ENCODE data around the gene TUBB1. TPM values are rescaled to one million over a fixed set of nuclear protein-coding genes. Genes with fewer than 3 reads are reported as not detected.

The TUBB1 gene
- total and polyA plus RNA-seq, 2 of the 13 experiments (the other 11 are each of a cell fraction or from before 2014, with no cell fraction given): 0.11 to 57.6 TPM

GRCh38 chr20:58980711-58981627 is 38.3 kb upstream of the TUBB1 start, which contains the start of gene NELFCD (continued):
- TF ChIP-seq ATF4 (CRISPR knock-in tag; IDR thresholded peaks at IDR 0.05) (no peak), ATRX (CRISPR knock-in tag; IDR thresholded peaks at IDR 0.05; ENCODE audit: borderline replicate concordance) (no peak), MAF1 (CRISPR knock-in tag; IDR thresholded peaks at IDR 0.05; ENCODE audit: borderline replicate concordance) (no peak), BATF2 (CRISPR knock-in tag; IDR thresholded peaks at IDR 0.05) (no peak), ZNF234 (CRISPR knock-in tag; conservative IDR thresholded peaks at IDR 0.05) (no peak), GABPA (IDR thresholded peaks at IDR 0.05; ENCODE audit: low read depth, low read length) (peak; percentile 45), GABPA (CRISPR knock-in tag; IDR thresholded peaks at IDR 0.05; ENCODE audit: low read depth) (peak; percentile 80), MTA3 (CRISPR knock-in tag; IDR thresholded peaks at IDR 0.05) (no peak), ATF3 (CRISPR knock-in tag; IDR thresholded peaks at IDR 0.05) (no peak), ZNF414 (CRISPR knock-in tag; IDR thresholded peaks at IDR 0.05) (no peak), MYPOP (CRISPR knock-in tag; IDR thresholded peaks at IDR 0.05) (no peak), GATAD2A (CRISPR knock-in tag; IDR thresholded peaks at IDR 0.05) (peak; percentile 73), ARID2 (CRISPR knock-in tag; IDR thresholded peaks at IDR 0.05; ENCODE audit: borderline replicate concordance) (no peak), ZNF550 (CRISPR knock-in tag; IDR thresholded peaks at IDR 0.05; ENCODE audit: borderline replicate concordance) (no peak), ERF (CRISPR knock-in tag; IDR thresholded peaks at IDR 0.05) (0 out of 2 replicates have a peak, but pooled peaks have one; percentile 34), BRCA1 (CRISPR knock-in tag; IDR thresholded peaks at IDR 0.05) (0 out of 2 replicates have a peak, but pooled peaks have one; percentile 82), STAG1 (CRISPR knock-in tag; IDR thresholded peaks at IDR 0.05) (peak; percentile 29; the same call in 1 of the 2 replicates), ZSCAN31 (CRISPR knock-in tag; IDR thresholded peaks at IDR 0.05; ENCODE audit: low read depth) (no peak), ZNF121 (CRISPR knock-in tag; IDR thresholded peaks at IDR 0.05) (no peak), ZNF230 (CRISPR knock-in tag; IDR thresholded peaks at IDR 0.05) (peak; percentile 90; the same call in 1 of the 2 replicates), TBL1XR1 (IDR thresholded peaks at IDR 0.05; ENCODE audit: borderline replicate concordance, low read length, partially characterized antibody) (no peak), NFE2L1 (CRISPR knock-in tag; IDR thresholded peaks at IDR 0.05; ENCODE audit: borderline replicate concordance) (no peak), ZNF816 (CRISPR knock-in tag; IDR thresholded peaks at IDR 0.05; ENCODE audit: borderline replicate concordance) (0 out of 2 replicates have a peak, but pooled peaks have one; percentile 5), KMT2A (CRISPR knock-in tag; IDR thresholded peaks at IDR 0.05) (peak; percentile 38; the same call in 1 of the 2 replicates), NR2F1 (CRISPR knock-in tag; IDR thresholded peaks at IDR 0.05) (no peak; a peak in 1 of 4 replicates), PHF5A (CRISPR knock-in tag; IDR thresholded peaks at IDR 0.05; ENCODE audit: low read depth, unreplicated experiment) (peak; percentile 20), AGO1 (IDR thresholded peaks at IDR 0.05; ENCODE audit: low read depth, low read length, poor library complexity, severe bottlenecking) (no peak)
